Sigmoid colon (tissue), 7 donors: Measurements from ENCODE around the gene SLC25A39. TPM values are rescaled to one million over a fixed set of nuclear protein-coding genes. Genes with fewer than 3 reads are reported as not detected.

ENCODE experiments used
- DNase-seq: peaks from one replicate; pipeline ENCODE4 v3.0.0-alpha.2; 2019
- H3K27ac ChIP-seq, 4 donors: fragments of 200-600 bp; sonication (generic); one replicate each; pipeline ENCODE4 v1.5.1; 2016 to 2019; ENCODE audit warnings: mild to moderate bottlenecking in 1 of 4
- H3K27me3 ChIP-seq, 3 donors: fragments of 200-600 bp; sonication (generic); one replicate each; pipeline ENCODE4 v1.5.1; 2019; ENCODE audit warnings: mild to moderate bottlenecking in 1 of 3
- H3K36me3 ChIP-seq, 4 donors: fragments of 200-600 bp; sonication (generic); one replicate each; pipeline ENCODE4 v1.5.1; 2016 to 2019
- H3K4me1 ChIP-seq, 4 donors: fragments of 200-600 bp; sonication (generic); one replicate each; pipeline ENCODE4 v1.5.1; 2017 to 2019
- H3K4me3 ChIP-seq, 4 donors: fragments of 200-600 bp; sonication (generic); one replicate each; pipeline ENCODE4 v1.5.1; 2017 to 2019; ENCODE audit warnings: mild to moderate bottlenecking in 2 of 4, moderate library complexity in 1 of 4
- H3K9me3 ChIP-seq, 4 donors: fragments of 200-600 bp in 3 of 4; sonication (generic) in 3 of 4; one replicate each; pipeline versions ENCODE4 v1.5.1 to v1.6.1; 2013 to 2019
- EP300 ChIP-seq, 4 donors: sonication (generic); formaldehyde crosslinking; IDR thresholded peaks; one replicate each; pipeline ENCODE4 v1.6.1; 2017; ENCODE audit warnings: antibody characterized with exemption in 4 of 4
- POLR2A ChIP-seq, 2 donors: fragments of 450-650 bp; IDR thresholded peaks; one replicate each; pipeline ENCODE4 v1.6.1; 2016; ENCODE audit warnings: antibody characterized with exemption in 2 of 2, mild to moderate bottlenecking in 2 of 2, moderate library complexity in 2 of 2
- POLR2AphosphoS5 ChIP-seq, 4 donors: sonication (generic); formaldehyde crosslinking; IDR thresholded peaks; one replicate each; pipeline ENCODE4 v1.6.1; 2017; ENCODE audit warnings: antibody characterized with exemption in 4 of 4
- WGBS, 2 donors: extraction: QIAGEN DNeasy Blood & Tissue Kit; methylation state at CpG; one replicate each; pipeline ENCODE4 v1.1.7; 2013; 5-methylcytosine and 5-hydroxymethylcytosine counted together
- intact Hi-C: fragments of 100-400 bp; cut with DNase I; formaldehyde crosslinking; loops from one replicate; pipeline ENCODE4 v1.15.1; 2023
- polyA plus RNA-seq, 3 donors: library from polyadenylated mRNA; stranded (reverse); fragments of 200-250 nt; gene quantifications; one replicate each; pipeline ENCODE4 v1.2.3, GENCODE V29; 2013
- total RNA-seq, 4 donors: library from RNA; depleted of rRNA; stranded (reverse); fragments of >200 nt; gene quantifications; one replicate each; pipeline ENCODE4 v1.1.0, GENCODE V29; 2016
- TF ChIP-seq, protein P1 (sequence below), 4 experiments: fragments of 450-650 bp in 3 of 4; fragments of 200-600 bp in 1 of 4; IDR thresholded peaks; one replicate each; pipeline ENCODE4 v1.5.1; 2016 to 2019; ENCODE audit warnings: antibody characterized with exemption in 4 of 4, mild to moderate bottlenecking in 3 of 4, moderate library complexity in 2 of 4
- donor health status: healthy with polysubstance abuse.
- donor health status: Bipolar disorder and iron deficiency.
- donor health status: healthy.

SLC25A39 gene
- total and polyA plus RNA-seq, 7 donors: 39.0 to 163 (median 51.8) TPM

DNA sequence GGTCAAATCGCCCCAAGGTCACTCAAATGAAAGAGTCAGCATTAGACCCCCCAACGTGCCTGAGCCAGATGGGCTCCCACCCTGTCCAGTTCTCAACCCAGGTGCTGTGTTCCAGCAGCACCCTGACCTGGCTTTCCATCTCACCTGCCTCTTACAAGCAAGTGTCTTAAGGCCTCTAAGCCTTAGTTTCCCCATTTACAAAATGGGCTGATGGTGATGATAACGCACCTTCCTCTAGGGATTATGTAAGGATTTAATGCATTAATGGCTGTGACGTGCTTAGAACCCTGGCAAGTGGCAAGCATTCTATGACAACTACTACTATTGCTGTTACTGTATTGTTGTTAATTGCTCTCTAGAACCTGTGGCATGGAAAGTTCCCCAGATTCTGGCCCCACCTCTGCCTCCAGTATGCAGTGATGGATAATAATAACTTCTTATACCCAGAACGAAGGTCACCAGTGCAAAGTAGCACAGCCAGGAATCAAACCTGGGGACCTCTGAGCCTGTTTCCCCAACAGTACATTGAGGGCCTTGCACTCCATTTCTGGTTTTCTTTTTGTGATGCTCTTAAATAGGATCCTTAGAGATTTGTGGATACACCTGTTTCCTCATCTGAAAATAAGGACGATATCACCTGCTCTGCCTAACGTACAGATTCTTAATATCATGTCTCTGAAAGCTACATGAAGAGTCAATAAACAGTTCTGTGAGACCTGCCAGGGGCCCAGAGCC is 3.3 kb upstream of the SLC25A39 start:
- no peak overlapping the region for H3K4me3 ChIP-seq
- no peaks in the 10 kb centered on the region for H3K27me3 ChIP-seq
- no peak overlapping the region for H3K27ac ChIP-seq
- TF ChIP-seq POLR2AphosphoS5 (IDR thresholded peaks at IDR 0.05): no peak
- no peak for TF ChIP-seq EP300 (IDR thresholded peaks at IDR 0.05)
- TF ChIP-seq, protein P1, sequence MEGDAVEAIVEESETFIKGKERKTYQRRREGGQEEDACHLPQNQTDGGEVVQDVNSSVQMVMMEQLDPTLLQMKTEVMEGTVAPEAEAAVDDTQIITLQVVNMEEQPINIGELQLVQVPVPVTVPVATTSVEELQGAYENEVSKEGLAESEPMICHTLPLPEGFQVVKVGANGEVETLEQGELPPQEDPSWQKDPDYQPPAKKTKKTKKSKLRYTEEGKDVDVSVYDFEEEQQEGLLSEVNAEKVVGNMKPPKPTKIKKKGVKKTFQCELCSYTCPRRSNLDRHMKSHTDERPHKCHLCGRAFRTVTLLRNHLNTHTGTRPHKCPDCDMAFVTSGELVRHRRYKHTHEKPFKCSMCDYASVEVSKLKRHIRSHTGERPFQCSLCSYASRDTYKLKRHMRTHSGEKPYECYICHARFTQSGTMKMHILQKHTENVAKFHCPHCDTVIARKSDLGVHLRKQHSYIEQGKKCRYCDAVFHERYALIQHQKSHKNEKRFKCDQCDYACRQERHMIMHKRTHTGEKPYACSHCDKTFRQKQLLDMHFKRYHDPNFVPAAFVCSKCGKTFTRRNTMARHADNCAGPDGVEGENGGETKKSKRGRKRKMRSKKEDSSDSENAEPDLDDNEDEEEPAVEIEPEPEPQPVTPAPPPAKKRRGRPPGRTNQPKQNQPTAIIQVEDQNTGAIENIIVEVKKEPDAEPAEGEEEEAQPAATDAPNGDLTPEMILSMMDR (IDR thresholded peaks at IDR 0.05): no peak
- TF ChIP-seq POLR2A (IDR thresholded peaks at IDR 0.05): no peak
- no peaks in the 10 kb centered on the region for H3K36me3 ChIP-seq
- intact Hi-C loops: no loop called here
- no peaks in the 10 kb centered on the region for H3K9me3 ChIP-seq
- H3K4me1 ChIP-seq: peaks cover 0 to 37% (median 26%) of the 10 kb centered on the region in 4 donors
- no peak for DNase-seq
- WGBS, 2 donors: 59 to 76% methylated on average over 7 of the region's 7 CpGs

- H3K4me1 ChIP-seq: peaks cover 0 to 41% (median 28%) of the 10 kb centered on the region in 4 donors
- H3K4me3 ChIP-seq: peak overlapping the region; percentile 57 to 97 (median 75)
- TF ChIP-seq POLR2A (IDR thresholded peaks at IDR 0.05): no peak
- TF ChIP-seq EP300 (IDR thresholded peaks at IDR 0.05): peak in 1 of 4 donors; percentile 72
- TF ChIP-seq, protein P1 (IDR thresholded peaks at IDR 0.05): no peak
- TF ChIP-seq POLR2AphosphoS5 (IDR thresholded peaks at IDR 0.05): peak in 3 of 4 donors; percentile 48 to 80 (median 54)
- peaks cover 3 to 7% (median 5%) of the 10 kb centered on the region in 4 donors for H3K36me3 ChIP-seq
- peak; percentile 99 for DNase-seq
- peak overlapping the region; percentile 94 to 99 (median 97) for H3K27ac ChIP-seq
- intact Hi-C loops: no loop called here
- H3K9me3 ChIP-seq: no peaks in the 10 kb centered on the region
- no peaks in the 10 kb centered on the region for H3K27me3 ChIP-seq
- WGBS, 2 donors: 20 to 26% methylated on average over 31 of the region's 31 CpGs
These were observed 2.3 kb upstream of the SLC25A39 start for GRCh38 chr17:44326861-44327444.

- WGBS, 2 donors: 1 to 2% methylated on average over 38 of the region's 38 CpGs
- peak overlapping the region; percentile 94 to 99 (median 97) for H3K27ac ChIP-seq
- H3K27me3 ChIP-seq: no peaks in the 10 kb centered on the region
- intact Hi-C loops: loop anchor here (1.0 kb wide), 2 partner anchors 16 to 103 kb away; partner anchors contain the start of gene RUNDC3A
- peak overlapping the region; percentile 67 to 97 (median 88) for H3K4me3 ChIP-seq
- H3K4me1 ChIP-seq: peaks cover 0 to 35% (median 26%) of the 10 kb centered on the region in 4 donors
- TF ChIP-seq POLR2AphosphoS5 (IDR thresholded peaks at IDR 0.05) (no peak), POLR2A (IDR thresholded peaks at IDR 0.05) (no peak), EP300 (IDR thresholded peaks at IDR 0.05) (no peak)
- TF ChIP-seq, protein P1 (IDR thresholded peaks at IDR 0.05): no peak
- DNase-seq: no peak
- peaks cover 22 to 36% (median 31%) of the 10 kb centered on the region in 4 donors for H3K36me3 ChIP-seq
- no peaks in the 10 kb centered on the region for H3K9me3 ChIP-seq
These were observed 492 bp downstream of the SLC25A39 start for GRCh38 chr17:44324092-44324570.

DNA sequence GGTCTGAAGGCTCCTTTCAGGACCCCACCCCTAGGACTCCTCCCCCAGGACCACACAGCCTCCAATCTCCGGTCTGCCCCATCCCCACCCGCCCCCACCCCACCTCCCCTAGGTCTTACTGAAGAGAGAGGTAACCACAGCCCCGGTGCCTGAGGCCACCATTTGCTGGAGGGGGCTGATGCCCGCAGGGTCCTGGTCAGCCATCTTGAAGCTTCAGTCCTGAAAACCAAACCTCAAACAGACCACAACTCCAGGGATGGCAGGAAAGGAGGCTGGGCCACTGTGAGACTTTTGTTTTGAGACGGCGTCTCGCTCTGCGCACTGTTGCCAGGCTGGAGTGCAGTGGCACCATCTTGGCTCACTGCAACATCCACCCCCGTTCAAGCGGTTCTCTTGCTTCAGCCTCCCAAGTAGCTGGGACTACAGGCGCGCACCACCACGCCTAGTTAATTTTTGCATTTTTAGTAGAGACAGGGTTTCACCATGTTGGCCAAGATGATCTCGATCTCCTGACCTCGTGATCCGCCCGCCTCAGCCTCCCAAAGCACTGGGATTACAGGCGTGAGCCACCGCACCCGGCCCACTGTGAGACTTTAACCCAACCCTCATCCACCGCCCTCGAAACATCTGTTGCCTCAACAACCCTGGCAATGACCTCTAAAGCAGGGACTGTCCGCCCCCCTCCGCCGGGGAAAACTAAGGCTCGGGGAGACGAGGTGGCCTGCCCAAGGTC is 1.1 kb downstream of the SLC25A39 start:
- peak overlapping the region in 2 of 4 donors; percentile 94 to 99 for H3K27ac ChIP-seq
- no peaks in the 10 kb centered on the region for H3K9me3 ChIP-seq
- intact Hi-C loops: loop anchor here (1.0 kb wide), 2 partner anchors 15 to 102 kb away; partner anchors contain the start of gene RUNDC3A
- peaks cover 22 to 37% (median 31%) of the 10 kb centered on the region in 4 donors for H3K36me3 ChIP-seq
- DNase-seq: no peak
- H3K4me1 ChIP-seq: peaks cover 0 to 35% (median 26%) of the 10 kb centered on the region in 4 donors
- TF ChIP-seq POLR2AphosphoS5 (IDR thresholded peaks at IDR 0.05): no peak
- no peak for TF ChIP-seq POLR2A (IDR thresholded peaks at IDR 0.05)
- no peak for TF ChIP-seq EP300 (IDR thresholded peaks at IDR 0.05)
- TF ChIP-seq, protein P1 (IDR thresholded peaks at IDR 0.05): no peak
- peak overlapping the region; percentile 67 to 97 (median 88) for H3K4me3 ChIP-seq
- H3K27me3 ChIP-seq: no peaks in the 10 kb centered on the region
- WGBS, 2 donors: 49 to 66% methylated on average over 27 of the region's 27 CpGs
